GM23338 (cell line): ENCODE measurements around the gene ERMN. TPM values are rescaled to one million over a fixed set of nuclear protein-coding genes. Genes with fewer than 3 reads are reported as not detected.

Source experiments
- ATAC-seq: fragments of 200-7000 bp; cut with Tn5 transposase; 3 replicates; pipeline ENCODE4 v1.9.1; 2020
- DNase-seq: peaks from one replicate; pipeline ENCODE4 v3.0.0-alpha.2; 2015; ENCODE audit warnings: low spot score
- H2AFZ ChIP-seq: fragments of 200-600 bp; sonication (generic); 2 replicates; pipeline ENCODE4 v1.8.0; 2016; ENCODE audit warnings: antibody characterized with exemption, mild to moderate bottlenecking, moderate library complexity
- H3F3A ChIP-seq: fragments of 200-600 bp; sonication (generic); replicated peaks from 2 replicates; pipeline ENCODE4 v1.8.0; 2017; ENCODE audit warnings: antibody characterized with exemption, mixed run types, low read depth
- H3K27ac ChIP-seq: fragments of 200-600 bp; sonication (generic); 2 replicates; pipeline ENCODE4 v1.6.1; 2016; ENCODE audit warnings: low read depth
- H3K27me3 ChIP-seq: fragments of 200-600 bp; sonication (generic); 2 replicates; pipeline ENCODE4 v1.8.0; 2016; ENCODE audit warnings: mild to moderate bottlenecking, mixed run types, moderate library complexity; ENCODE audit not compliant: insufficient read depth
- H3K36me3 ChIP-seq: fragments of 200-600 bp; sonication (generic); 2 replicates; pipeline ENCODE4 v1.8.0; 2016; ENCODE audit warnings: mild to moderate bottlenecking; ENCODE audit not compliant: insufficient read depth
- H3K4me1 ChIP-seq: fragments of 200-600 bp; sonication (generic); 2 replicates; pipeline ENCODE4 v1.8.0; 2016; ENCODE audit warnings: mild to moderate bottlenecking, moderate library complexity; ENCODE audit not compliant: insufficient read depth
- H3K4me2 ChIP-seq: fragments of 200-600 bp; sonication (generic); 2 replicates; pipeline ENCODE4 v1.7.1; 2017; ENCODE audit warnings: mixed run types
- H3K4me3 ChIP-seq: fragments of 200-600 bp; sonication (generic); 2 replicates; pipeline ENCODE4 v1.6.1; 2016; ENCODE audit warnings: mixed run types
- H3K79me2 ChIP-seq: fragments of 200-600 bp; sonication (generic); replicated peaks from 2 replicates; pipeline ENCODE4 v1.8.0; 2017; ENCODE audit warnings: mild to moderate bottlenecking; ENCODE audit not compliant: insufficient read depth
- H3K9me2 ChIP-seq: fragments of 200-600 bp; sonication (generic); 2 replicates; pipeline ENCODE4 v1.8.0; 2017; ENCODE audit not compliant: insufficient read depth
- H4K20me1 ChIP-seq: fragments of 200-600 bp; sonication (generic); replicated peaks from 2 replicates; pipeline ENCODE4 v1.8.0; 2017; ENCODE audit warnings: mild to moderate bottlenecking; ENCODE audit not compliant: insufficient read depth
- H3K27ac Mint-ChIP-seq: 2 replicates; pipeline ENCODE4 v1.8.0; 2020; ENCODE audit warnings: inconsistent platforms, mild to moderate bottlenecking, moderate library complexity, mixed read lengths
- H3K27me3 Mint-ChIP-seq: 3 replicates; pipeline ENCODE4 v1.8.0; 2022; ENCODE audit warnings: low read depth, mild to moderate bottlenecking, moderate library complexity, mixed read lengths, inconsistent platforms; ENCODE audit not compliant: insufficient read depth, poor library complexity
- H3K36me3 Mint-ChIP-seq: 3 replicates; pipeline ENCODE4 v1.8.0; 2021; ENCODE audit warnings: low read depth, mild to moderate bottlenecking, inconsistent platforms, moderate library complexity, mixed read lengths
- H3K4me1 Mint-ChIP-seq: 3 replicates; pipeline ENCODE4 v1.8.0; 2020; ENCODE audit warnings: mild to moderate bottlenecking, inconsistent platforms, mixed read lengths
- H3K4me3 Mint-ChIP-seq: 3 replicates; pipeline ENCODE4 v1.8.0; 2021; ENCODE audit warnings: moderate library complexity, mild to moderate bottlenecking, inconsistent platforms, mixed read lengths
- H3K9me3 Mint-ChIP-seq: 3 replicates; pipeline ENCODE4 v1.8.0; 2020; ENCODE audit warnings: moderate library complexity, mild to moderate bottlenecking, inconsistent platforms, mixed read lengths
- CREB1 ChIP-seq: fragments of 250-450 bp; sonication (Bioruptor Pico); IDR thresholded peaks from 2 replicates; pipeline ENCODE4 v1.5.0; 2020; ENCODE audit warnings: low read depth, mild to moderate bottlenecking, moderate library complexity
- EZH2 ChIP-seq: fragments of 200-600 bp; sonication (generic); IDR thresholded peaks from one replicate; pipeline ENCODE4 v1.8.0; 2017; ENCODE audit warnings: antibody characterized with exemption, mild to moderate bottlenecking, low read depth; ENCODE audit not compliant: unreplicated experiment
- EZH2phosphoT487 ChIP-seq: fragments of 200-600 bp; sonication (generic); IDR thresholded peaks from one replicate; pipeline ENCODE4 v1.8.1; 2018; ENCODE audit warnings: antibody characterized with exemption; ENCODE audit not compliant: unreplicated experiment
- JUNB ChIP-seq: IDR thresholded peaks from one replicate; pipeline ENCODE4 v1.6.1; 2016; ENCODE audit warnings: antibody characterized with exemption; ENCODE audit not compliant: unreplicated experiment
- NANOG ChIP-seq: IDR thresholded peaks from 2 replicates; pipeline ENCODE4 v1.6.1; 2016; ENCODE audit warnings: antibody characterized with exemption, borderline replicate concordance
- POLR2AphosphoS5 ChIP-seq: IDR thresholded peaks from 2 replicates; pipeline ENCODE4 v1.6.1; 2016; ENCODE audit warnings: antibody characterized with exemption, low read depth
- STAT1 ChIP-seq: IDR thresholded peaks from one replicate; pipeline ENCODE4 v1.6.1; 2016; ENCODE audit warnings: antibody characterized with exemption; ENCODE audit not compliant: unreplicated experiment
- ZNF114 ChIP-seq: fragments of 250-450 bp; sonication (Bioruptor Pico); IDR thresholded peaks from 2 replicates; pipeline ENCODE4 v1.5.0; 2020; ENCODE audit warnings: mild to moderate bottlenecking, moderate library complexity
- ZNF331 ChIP-seq: fragments of 250-450 bp; sonication (Bioruptor Pico); IDR thresholded peaks from 2 replicates; pipeline ENCODE4 v1.5.0; 2020; ENCODE audit warnings: low read depth, mild to moderate bottlenecking, moderate library complexity
- polyA plus RNA-seq: library from polyadenylated mRNA; unstranded; fragments of >200 nt; fragmentation: Nextera tagmentation; extraction: Ambion mirVana; gene quantifications from 2 replicates; pipeline ENCODE4 v1.2.1, GENCODE V29; 2016
- total RNA-seq: library from RNA; depleted of rRNA; stranded (reverse); fragments of >200 nt; shearing (Covaris generic); gene quantifications from 2 replicates; pipeline ENCODE4 v1.2.3, GENCODE V29; 2014
- TF ChIP-seq, protein P1 (sequence below): fragments of 250-450 bp; sonication (Bioruptor Pico); IDR thresholded peaks from 2 replicates; pipeline ENCODE4 v1.5.0; 2020; ENCODE audit warnings: mild to moderate bottlenecking, moderate library complexity
- TF ChIP-seq, protein P2 (sequence below), 2 experiments: fragments of 200-600 bp in 1 of 2; sonication (generic) in 1 of 2; conservative IDR thresholded peaks; 2 replicates each; pipeline versions ENCODE4 v1.5.1 to v1.6.1; 2016 to 2017; ENCODE audit warnings: antibody characterized with exemption in 2 of 2, low read depth in 2 of 2, mild to moderate bottlenecking in 2 of 2, moderate library complexity in 1 of 2
- TF ChIP-seq, protein P3 (sequence below): IDR thresholded peaks from one replicate; pipeline ENCODE4 v1.6.1; 2018; ENCODE audit warnings: antibody characterized with exemption; ENCODE audit not compliant: unreplicated experiment
- TF ChIP-seq, protein P4 (sequence below): IDR thresholded peaks from 2 replicates; pipeline ENCODE4 v1.6.1; 2016; ENCODE audit warnings: antibody characterized with exemption

The ERMN gene
- total and polyA plus RNA-seq, 2 experiments from 2014 or later: 0.35 to 0.44 TPM

DNA sequence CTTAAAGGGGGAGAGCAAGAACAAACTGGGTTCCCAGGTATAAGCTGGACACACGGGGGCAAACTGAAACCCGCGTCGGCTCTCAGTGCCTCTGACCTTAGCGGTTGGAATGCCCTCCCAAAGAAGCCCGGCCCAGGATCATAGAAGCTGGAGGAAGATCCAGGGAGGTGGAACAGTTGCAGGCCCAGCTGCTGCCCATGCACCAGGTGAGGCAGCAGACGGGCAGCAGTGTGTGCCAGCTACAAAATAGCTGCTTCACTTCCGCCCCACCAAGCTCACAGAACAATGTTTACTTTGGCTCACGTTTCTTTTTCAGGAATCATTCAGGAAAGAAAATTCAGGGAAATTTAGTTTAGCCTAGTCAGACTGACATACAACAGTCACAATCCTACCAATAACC lies 3.9 kb upstream of the ERMN start:
- no peaks in the 10 kb centered on the region for H3K36me3 Mint-ChIP-seq
- Histone ChIP-seq H3K27ac (no peak overlapping the region), H3F3A (no peaks in the 10 kb centered on the region), H3K79me2 (no peaks in the 10 kb centered on the region), H4K20me1 (no peaks in the 10 kb centered on the region), H2AFZ (no peak overlapping the region), H3K27me3 (no peaks in the 10 kb centered on the region), H3K4me1 (peaks cover 10% of the 10 kb centered on the region), H3K9me2 (no peaks in the 10 kb centered on the region), H3K36me3 (no peaks in the 10 kb centered on the region), H3K4me3 (no peak overlapping the region), H3K4me2 (no peak overlapping the region)
- H3K27ac Mint-ChIP-seq: no peak overlapping the region
- H3K27me3 Mint-ChIP-seq: no peaks in the 10 kb centered on the region
- no peaks in the 10 kb centered on the region for H3K9me3 Mint-ChIP-seq
- ATAC-seq: no peak
- no peak for DNase-seq
- TF ChIP-seq POLR2AphosphoS5 (no peak), ZNF331 (CRISPR knock-in tag) (no peak), ZNF114 (CRISPR knock-in tag) (no peak), STAT1 (no peak), EZH2phosphoT487 (no peak), JUNB (no peak), NANOG (no peak), CREB1 (no peak), EZH2 (no peak)
- TF ChIP-seq, protein P1, sequence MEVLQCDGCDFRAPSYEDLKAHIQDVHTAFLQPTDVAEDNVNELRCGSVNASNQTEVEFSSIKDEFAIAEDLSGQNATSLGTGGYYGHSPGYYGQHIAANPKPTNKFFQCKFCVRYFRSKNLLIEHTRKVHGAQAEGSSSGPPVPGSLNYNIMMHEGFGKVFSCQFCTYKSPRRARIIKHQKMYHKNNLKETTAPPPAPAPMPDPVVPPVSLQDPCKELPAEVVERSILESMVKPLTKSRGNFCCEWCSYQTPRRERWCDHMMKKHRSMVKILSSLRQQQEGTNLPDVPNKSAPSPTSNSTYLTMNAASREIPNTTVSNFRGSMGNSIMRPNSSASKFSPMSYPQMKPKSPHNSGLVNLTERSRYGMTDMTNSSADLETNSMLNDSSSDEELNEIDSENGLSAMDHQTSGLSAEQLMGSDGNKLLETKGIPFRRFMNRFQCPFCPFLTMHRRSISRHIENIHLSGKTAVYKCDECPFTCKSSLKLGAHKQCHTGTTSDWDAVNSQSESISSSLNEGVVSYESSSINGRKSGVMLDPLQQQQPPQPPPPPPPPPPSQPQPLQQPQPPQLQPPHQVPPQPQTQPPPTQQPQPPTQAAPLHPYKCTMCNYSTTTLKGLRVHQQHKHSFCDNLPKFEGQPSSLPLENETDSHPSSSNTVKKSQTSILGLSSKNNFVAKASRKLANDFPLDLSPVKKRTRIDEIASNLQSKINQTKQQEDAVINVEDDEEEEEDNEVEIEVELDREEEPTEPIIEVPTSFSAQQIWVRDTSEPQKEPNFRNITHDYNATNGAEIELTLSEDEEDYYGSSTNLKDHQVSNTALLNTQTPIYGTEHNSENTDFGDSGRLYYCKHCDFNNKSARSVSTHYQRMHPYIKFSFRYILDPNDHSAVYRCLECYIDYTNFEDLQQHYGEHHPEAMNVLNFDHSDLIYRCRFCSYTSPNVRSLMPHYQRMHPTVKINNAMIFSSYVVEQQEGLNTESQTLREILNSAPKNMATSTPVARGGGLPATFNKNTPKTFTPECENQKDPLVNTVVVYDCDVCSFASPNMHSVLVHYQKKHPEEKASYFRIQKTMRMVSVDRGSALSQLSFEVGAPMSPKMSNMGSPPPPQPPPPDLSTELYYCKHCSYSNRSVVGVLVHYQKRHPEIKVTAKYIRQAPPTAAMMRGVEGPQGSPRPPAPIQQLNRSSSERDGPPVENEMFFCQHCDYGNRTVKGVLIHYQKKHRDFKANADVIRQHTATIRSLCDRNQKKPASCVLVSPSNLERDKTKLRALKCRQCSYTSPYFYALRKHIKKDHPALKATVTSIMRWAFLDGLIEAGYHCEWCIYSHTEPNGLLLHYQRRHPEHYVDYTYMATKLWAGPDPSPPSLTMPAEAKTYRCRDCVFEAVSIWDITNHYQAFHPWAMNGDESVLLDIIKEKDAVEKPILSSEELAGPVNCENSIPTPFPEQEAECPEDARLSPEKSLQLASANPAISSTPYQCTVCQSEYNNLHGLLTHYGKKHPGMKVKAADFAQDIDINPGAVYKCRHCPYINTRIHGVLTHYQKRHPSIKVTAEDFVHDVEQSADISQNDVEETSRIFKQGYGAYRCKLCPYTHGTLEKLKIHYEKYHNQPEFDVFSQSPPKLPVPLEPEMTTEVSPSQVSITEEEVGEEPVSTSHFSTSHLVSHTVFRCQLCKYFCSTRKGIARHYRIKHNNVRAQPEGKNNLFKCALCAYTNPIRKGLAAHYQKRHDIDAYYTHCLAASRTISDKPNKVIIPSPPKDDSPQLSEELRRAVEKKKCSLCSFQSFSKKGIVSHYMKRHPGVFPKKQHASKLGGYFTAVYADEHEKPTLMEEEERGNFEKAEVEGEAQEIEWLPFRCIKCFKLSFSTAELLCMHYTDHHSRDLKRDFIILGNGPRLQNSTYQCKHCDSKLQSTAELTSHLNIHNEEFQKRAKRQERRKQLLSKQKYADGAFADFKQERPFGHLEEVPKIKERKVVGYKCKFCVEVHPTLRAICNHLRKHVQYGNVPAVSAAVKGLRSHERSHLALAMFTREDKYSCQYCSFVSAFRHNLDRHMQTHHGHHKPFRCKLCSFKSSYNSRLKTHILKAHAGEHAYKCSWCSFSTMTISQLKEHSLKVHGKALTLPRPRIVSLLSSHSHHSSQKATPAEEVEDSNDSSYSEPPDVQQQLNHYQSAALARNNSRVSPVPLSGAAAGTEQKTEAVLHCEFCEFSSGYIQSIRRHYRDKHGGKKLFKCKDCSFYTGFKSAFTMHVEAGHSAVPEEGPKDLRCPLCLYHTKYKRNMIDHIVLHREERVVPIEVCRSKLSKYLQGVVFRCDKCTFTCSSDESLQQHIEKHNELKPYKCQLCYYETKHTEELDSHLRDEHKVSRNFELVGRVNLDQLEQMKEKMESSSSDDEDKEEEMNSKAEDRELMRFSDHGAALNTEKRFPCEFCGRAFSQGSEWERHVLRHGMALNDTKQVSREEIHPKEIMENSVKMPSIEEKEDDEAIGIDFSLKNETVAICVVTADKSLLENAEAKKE (CRISPR knock-in tag): no peak
- TF ChIP-seq, protein P2, sequence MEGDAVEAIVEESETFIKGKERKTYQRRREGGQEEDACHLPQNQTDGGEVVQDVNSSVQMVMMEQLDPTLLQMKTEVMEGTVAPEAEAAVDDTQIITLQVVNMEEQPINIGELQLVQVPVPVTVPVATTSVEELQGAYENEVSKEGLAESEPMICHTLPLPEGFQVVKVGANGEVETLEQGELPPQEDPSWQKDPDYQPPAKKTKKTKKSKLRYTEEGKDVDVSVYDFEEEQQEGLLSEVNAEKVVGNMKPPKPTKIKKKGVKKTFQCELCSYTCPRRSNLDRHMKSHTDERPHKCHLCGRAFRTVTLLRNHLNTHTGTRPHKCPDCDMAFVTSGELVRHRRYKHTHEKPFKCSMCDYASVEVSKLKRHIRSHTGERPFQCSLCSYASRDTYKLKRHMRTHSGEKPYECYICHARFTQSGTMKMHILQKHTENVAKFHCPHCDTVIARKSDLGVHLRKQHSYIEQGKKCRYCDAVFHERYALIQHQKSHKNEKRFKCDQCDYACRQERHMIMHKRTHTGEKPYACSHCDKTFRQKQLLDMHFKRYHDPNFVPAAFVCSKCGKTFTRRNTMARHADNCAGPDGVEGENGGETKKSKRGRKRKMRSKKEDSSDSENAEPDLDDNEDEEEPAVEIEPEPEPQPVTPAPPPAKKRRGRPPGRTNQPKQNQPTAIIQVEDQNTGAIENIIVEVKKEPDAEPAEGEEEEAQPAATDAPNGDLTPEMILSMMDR (conservative IDR thresholded peaks at IDR 0.05; ENCODE audit: low read depth in 2 of 2): no peak
- TF ChIP-seq, protein P3, sequence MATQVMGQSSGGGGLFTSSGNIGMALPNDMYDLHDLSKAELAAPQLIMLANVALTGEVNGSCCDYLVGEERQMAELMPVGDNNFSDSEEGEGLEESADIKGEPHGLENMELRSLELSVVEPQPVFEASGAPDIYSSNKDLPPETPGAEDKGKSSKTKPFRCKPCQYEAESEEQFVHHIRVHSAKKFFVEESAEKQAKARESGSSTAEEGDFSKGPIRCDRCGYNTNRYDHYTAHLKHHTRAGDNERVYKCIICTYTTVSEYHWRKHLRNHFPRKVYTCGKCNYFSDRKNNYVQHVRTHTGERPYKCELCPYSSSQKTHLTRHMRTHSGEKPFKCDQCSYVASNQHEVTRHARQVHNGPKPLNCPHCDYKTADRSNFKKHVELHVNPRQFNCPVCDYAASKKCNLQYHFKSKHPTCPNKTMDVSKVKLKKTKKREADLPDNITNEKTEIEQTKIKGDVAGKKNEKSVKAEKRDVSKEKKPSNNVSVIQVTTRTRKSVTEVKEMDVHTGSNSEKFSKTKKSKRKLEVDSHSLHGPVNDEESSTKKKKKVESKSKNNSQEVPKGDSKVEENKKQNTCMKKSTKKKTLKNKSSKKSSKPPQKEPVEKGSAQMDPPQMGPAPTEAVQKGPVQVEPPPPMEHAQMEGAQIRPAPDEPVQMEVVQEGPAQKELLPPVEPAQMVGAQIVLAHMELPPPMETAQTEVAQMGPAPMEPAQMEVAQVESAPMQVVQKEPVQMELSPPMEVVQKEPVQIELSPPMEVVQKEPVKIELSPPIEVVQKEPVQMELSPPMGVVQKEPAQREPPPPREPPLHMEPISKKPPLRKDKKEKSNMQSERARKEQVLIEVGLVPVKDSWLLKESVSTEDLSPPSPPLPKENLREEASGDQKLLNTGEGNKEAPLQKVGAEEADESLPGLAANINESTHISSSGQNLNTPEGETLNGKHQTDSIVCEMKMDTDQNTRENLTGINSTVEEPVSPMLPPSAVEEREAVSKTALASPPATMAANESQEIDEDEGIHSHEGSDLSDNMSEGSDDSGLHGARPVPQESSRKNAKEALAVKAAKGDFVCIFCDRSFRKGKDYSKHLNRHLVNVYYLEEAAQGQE: no peak
- TF ChIP-seq, protein P4, sequence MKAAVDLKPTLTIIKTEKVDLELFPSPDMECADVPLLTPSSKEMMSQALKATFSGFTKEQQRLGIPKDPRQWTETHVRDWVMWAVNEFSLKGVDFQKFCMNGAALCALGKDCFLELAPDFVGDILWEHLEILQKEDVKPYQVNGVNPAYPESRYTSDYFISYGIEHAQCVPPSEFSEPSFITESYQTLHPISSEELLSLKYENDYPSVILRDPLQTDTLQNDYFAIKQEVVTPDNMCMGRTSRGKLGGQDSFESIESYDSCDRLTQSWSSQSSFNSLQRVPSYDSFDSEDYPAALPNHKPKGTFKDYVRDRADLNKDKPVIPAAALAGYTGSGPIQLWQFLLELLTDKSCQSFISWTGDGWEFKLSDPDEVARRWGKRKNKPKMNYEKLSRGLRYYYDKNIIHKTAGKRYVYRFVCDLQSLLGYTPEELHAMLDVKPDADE: no peak
- peaks cover 18% of the 10 kb centered on the region for H3K4me1 Mint-ChIP-seq
- no peak overlapping the region for H3K4me3 Mint-ChIP-seq
